GM19023 (cell line): ENCODE data around the gene ADARB2.
"Not testable (repeated sequence)": the region's sequence is repeated elsewhere in the genome, so short reads cannot be mapped to it uniquely, and the experiment has no call there.

ENCODE experiments used
- ATAC-seq: cut with Tn5 transposase; IDR thresholded peaks from one replicate; pipeline ENCODE4 v1.9.1; 2021; ENCODE audit warnings: mild to moderate bottlenecking, moderate library complexity; ENCODE audit not compliant: unreplicated experiment

Gene ADARB2

DNA sequence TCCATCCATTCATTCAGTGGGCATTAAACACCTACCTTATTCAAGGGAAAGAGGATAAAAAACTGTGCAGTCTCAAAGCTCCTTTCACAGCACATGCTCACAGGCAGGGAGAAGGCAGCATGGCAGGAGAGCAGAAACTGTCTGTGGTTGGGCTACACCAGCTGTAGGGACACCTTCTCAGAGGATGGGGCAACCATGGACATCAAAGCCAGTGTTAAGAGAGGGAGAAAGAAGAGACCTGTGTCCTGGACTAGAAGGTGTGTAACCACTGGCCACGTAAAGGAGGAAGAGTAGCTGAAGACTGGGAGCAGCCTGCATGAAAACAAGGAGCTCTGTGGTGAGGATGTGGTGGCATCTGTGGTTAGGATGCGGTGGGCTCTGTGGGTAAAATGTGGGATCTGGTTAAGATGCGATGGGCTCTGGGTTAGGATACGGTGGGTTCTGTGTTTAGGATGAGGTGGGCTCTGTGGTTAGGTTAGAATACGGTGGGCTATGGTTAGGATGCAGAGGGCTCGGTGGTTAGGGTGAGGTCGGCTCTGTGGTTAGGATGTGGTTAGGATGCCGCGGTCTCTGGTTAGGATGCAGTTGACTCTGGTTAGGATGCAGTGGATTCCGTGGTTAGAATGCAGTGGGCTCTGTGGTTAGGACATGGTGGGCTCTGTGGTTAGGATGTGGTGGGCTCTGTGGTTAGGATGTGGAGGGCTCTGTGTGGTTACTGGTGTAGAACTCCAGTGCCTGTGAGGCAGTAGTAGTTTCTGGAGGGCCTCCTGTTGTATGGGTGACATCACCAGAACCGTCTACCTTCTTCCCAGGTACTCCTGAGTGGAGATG lies 483.6 kb downstream of the ADARB2 start:
- ATAC-seq = no peak

GRCh38 chr10:1251769-1252168 lies 485.6 kb downstream of the ADARB2 start:
- ATAC-seq = no peak

DNA sequence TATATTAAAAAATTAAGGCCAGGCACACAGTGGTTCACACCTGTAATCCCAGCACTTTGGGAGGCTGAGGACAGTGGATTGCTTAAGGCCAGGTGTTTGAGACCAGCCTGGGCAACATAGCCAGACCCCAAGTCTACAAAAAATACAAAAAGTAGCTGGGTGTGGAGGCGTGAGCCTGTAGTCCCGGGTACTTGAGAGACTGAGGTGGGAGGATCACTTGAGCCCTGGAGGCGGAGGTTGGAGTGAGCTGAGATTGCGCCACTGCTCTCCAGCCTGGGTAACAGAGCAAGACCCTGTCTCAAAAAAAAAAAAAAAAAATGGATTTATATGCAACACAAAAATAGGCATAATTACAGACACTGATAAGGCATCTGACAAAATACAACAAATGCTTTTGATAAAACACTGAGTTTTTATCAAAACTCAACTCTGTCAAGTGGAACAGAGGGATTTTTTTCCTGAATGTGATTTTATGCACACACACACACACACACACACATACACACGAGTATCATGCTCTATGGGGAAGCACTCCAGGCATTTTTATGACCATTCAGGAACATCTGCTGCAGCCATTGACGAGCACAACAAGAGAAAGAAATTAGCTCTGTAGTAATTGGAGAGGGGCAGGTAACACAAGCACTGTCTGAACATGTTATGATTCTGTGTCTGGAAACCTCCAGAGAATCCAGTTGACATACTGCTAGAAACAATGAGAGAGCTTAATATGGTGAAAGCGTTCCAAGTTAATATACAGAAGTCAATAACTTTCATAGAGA lies 488.0 kb downstream of the ADARB2 start:
- no peak for ATAC-seq

DNA sequence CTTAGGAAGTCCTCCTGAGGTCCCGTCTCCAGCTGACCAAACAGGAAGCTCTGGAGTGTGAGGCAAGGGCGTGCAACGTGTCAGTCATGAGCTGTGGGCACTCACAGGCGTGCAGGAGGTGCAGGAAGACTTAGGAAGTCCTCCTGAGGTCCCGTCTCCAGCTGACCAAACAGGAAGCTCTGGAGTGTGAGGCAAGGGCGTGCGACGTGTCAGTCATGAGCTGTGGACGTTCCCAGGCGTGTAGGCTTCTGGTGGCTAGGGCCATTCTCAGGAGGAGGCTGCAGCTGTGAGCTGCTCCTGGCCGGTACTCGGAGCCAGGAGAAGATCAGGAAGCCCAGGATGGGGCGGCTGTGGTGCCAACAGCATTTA lies 489.1 kb downstream of the ADARB2 start:
- ATAC-seq = not testable (repeated sequence)

GRCh38 chr10:1247598-1248261 lies 489.6 kb downstream of the ADARB2 start:
- ATAC-seq = no peak

DNA sequence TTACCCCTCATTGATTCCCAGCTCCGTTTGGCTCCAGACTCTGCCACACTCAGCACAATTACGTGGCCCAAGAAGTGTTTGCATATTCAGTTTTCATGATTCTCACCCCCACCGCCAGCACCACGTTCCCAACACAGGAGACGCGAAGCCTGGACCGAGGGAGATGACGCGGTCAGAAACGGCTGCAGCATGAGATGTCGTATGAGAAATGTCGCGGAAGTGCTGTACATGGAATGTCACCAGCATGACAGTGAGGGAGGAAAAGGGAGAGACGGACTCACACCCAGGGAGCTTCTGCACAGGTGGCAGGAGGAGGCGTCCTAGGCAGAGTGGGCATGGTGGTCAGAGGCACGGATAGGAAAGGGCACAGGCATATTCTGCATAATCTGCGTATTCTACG lies 492.8 kb downstream of the ADARB2 start:
- no peak for ATAC-seq

- ATAC-seq = no peak
These were observed 493.7 kb downstream of the ADARB2 start for GRCh38 chr10:1243486-1244234.

- no peak for ATAC-seq
These were observed 494.4 kb downstream of the ADARB2 start for GRCh38 chr10:1242975-1243374.

DNA sequence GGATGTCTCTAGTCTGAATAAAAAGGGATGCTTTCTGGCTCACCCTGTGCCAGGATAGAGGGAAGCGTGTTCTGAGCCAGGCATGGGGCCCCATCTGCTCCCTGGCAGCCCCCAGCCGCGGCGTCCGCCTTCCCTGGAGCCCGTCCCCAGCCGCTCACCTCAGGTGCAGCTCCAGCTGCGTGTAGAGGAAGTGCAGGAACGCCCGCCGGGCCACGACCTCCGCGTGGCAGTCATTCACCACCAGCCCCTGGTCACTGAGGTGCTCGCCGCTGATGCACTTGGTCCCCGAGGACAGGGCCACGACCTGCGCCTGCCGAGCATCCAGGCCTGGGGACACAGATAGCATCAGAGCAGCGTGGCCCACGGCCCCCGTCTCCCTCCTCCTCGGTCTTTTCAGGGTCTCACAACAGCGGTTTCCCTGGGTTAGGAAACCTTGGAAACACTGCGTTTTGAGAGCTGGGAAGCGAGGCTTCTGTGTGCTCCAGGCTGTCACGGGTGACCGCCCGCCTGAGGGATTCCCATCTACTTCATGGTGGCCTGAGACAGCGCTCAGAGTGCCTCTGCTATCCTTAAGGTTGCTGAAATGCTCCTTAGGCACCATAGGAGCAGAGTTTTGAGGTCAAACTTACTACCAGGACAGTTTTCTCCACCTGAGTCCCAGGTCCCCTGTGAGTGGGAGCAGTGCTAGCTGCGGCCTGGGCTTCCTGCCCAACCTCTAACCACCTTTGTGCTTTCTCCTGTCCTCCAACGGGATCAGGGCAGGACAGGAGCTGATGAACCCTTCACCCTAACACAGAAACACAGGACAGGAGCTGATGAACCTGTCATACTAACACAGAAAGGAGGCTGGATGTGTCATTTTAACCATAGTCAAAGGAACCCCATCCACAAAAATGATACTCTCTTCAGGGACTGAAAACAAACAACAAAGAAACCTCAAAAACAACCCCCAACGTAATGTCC lies 495.1 kb downstream of the ADARB2 start:
- ATAC-seq = no peak

GRCh38 chr10:1241322-1241890 lies 495.9 kb downstream of the ADARB2 start:
- no peak for ATAC-seq

GRCh38 chr10:1240341-1240775 lies 497.0 kb downstream of the ADARB2 start:
- no peak for ATAC-seq

DNA sequence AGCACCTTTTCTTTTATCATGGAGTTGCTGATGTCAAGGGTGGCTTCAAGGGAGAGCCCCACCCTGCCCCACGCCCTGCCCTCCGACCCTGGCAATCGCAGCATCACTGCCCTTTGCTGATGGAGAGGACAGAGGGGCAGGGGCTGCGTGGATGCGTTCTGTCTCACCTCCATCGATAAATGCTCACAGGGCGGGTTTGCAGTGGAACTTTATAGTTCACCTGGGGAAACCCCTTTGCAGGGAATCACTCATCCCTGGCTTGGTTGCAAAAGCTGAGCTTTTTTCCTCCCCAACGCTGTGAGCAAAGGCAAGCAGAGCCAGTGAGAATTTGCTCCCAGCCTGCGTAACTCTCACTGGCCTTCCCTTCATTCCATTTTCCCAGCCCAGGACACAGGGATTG lies 504.3 kb downstream of the ADARB2 start:
- ATAC-seq = no peak

DNA sequence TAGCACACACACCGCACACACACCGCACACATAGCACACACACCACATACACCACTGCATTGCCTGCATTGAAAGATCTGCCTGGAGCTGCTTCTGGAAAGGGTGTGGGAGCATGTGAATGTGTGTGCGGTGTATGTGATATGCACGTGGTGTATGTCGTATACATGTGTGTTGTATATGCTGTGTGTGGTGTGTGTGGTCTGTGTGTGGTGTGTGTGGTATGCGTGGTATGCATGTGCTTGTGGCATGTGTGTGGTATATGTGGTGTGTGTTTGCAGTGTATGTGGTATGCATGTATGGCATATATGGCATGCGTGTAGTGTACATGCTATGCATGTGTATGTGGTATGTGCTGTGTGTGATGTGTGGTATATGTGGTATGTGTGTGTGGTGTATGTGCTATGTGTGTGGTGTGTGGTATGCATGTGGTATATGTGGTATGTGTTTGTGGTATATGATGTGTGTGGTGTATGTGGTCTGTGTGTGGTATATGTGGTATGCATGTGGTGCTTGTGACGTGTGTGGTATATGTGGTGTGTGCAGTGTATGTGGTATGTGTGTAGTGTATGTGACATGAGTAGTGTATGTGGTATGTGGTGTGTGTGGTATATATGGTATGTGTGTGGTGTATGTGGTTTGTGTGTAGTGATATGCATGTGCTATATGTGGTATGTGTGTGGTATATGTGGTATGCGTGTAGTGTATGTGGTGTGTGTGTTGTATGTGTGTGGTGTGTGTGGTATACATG lies 505.0 kb downstream of the ADARB2 start:
- ATAC-seq = no peak

DNA sequence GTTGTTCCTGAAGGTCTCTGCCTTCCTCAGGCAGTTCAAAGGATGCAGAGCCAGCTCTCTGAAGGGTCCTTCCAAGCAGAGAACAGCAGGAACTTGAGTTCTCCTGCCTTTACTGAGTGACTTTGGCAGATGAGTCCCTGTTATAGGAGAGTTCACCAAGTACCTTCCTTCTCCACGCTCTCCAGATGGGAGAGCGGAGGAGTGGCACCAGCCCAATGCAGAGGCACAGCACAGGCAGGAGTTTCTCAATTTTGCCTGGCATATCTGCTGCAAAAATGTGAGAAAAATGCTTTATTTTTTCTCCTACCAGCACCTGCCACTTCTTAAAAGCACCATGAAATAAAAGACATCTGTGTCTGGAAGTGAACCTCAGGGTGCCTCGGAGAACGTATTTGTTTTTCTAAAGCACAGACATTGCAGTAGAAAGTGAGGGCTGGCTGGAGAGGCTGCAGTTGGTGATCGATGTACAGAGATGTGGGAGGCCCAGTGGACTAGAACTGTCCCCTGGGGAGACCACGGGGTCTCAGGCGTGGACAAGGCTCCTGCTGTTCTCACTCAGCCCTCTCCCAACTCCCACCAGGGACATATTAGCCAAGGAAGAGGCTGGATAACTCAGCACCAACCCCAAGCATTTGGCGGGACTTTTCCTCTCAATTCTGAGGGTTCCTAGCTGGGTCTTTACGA lies 506.6 kb downstream of the ADARB2 start:
- ATAC-seq = no peak

DNA sequence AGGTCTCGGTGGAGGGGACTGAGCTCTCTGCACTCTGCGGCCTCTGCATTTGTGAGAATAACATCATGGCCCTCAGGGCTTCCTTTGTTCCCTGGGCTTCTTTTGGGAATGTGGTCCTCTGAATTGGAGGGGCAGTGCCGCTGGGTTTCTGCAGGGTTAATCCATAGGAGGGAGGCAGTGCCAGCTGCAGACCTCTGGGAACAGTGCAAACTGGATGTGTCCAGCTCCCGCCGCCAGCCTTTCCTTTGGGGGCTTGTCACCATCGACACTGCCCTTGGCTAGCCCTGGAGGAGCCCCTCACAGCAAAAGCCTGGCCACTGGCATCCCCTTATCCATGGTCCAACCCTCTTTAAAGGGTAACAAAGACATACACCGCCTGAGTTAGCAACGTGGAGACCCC lies 507.2 kb downstream of the ADARB2 start:
- no peak for ATAC-seq

DNA sequence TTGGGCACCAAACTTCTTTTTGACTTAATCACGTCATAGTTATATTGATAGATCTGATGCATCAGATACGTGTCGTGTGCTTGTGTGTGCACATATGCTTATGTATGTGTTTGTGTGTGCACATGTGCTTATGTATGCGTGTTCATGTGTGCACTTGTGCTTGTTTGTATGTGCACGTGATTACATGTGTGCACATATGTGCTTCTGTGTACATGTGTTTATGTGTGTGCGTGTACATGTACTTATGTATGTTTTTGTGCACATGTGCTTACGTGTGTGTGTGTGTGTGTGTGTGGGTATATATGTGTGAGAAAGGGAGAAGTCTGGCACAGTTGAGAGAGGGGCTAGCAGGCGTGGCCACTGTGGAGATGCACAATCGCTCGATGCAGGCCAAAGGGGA lies 507.8 kb downstream of the ADARB2 start:
- no peak for ATAC-seq

GRCh38 chr10:1229116-1229515 lies 508.2 kb downstream of the ADARB2 start:
- no peak for ATAC-seq

GRCh38 chr10:1228467-1228975 lies 508.8 kb downstream of the ADARB2 start:
- ATAC-seq = no peak
